ENCODE measurements around the gene ALDH3A1.

DNA sequence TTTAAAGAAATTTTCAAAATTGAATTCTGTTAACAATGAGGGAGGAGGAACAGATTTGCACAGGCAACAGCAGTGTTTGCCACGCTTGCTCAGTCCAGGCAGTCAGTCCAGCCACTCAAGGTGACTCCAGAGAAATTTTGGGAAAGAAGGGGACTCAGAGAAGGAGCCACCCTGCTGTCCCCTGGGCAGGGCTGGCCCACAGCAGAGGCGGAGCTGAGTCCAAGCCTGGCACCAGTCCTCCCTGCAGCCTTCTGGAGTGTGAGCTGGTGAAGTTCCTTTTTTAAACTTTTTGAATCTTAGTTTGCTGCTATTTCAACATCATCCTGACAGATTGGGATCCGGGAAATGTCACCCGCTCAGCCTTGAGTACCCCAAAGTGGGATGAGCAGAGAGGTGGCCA is 17.3 kb downstream of the ALDH3A1 start:
- TF ChIP-seq POLR2AphosphoS5 (IDR thresholded peaks at IDR 0.05; ENCODE audit: borderline replicate concordance, low read depth, low read length) (no peak), EZH2 (IDR thresholded peaks at IDR 0.05) (no peak), FOXP2 (optimal IDR thresholded peaks at IDR 0.05; ENCODE audit: control extremely low read depth, extremely low read length, insufficient read depth) (no peak)
